SW480 (cell line): ENCODE measurements around the gene SYDE2.
"Not testable (repeated sequence)": the region's sequence is repeated elsewhere in the genome, so short reads cannot be mapped to it uniquely, and the experiment has no call there.

Source experiments
- DNase-seq: peaks from one replicate; pipeline ENCODE4 v3.0.0-alpha.2; 2016; ENCODE audit warnings: low spot score

SYDE2 gene

GRCh38 chr1:85172684-85173337 is 28.0 kb downstream of the SYDE2 start:
- no peak for DNase-seq

- no peak for DNase-seq
These were observed 29.1 kb downstream of the SYDE2 start for GRCh38 chr1:85171721-85172120.

- DNase-seq: no peak
These were observed 31.9 kb downstream of the SYDE2 start for GRCh38 chr1:85168884-85169283.

DNA sequence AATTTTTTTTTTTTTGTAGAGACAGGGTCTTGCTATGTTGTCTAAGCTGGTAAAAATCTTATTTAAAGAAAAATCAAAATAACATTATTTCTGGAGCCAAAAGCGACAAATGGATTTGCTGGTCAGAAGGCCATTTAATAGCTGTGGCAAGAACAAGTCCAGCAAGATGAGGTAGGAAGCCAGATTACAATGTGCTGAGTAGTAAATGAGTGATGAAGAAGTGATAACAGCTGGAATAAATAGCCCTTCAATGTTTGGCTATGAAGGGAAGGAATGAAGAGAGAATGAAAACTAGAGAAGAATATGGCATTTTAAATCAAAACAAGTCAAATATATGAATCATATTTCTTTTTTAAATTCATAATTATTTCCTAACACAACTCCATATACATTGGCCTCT is 34.5 kb downstream of the SYDE2 start:
- DNase-seq: no peak

- DNase-seq: no peak
These were observed 41.9 kb downstream of the SYDE2 start for GRCh38 chr1:85158910-85159309.

DNA sequence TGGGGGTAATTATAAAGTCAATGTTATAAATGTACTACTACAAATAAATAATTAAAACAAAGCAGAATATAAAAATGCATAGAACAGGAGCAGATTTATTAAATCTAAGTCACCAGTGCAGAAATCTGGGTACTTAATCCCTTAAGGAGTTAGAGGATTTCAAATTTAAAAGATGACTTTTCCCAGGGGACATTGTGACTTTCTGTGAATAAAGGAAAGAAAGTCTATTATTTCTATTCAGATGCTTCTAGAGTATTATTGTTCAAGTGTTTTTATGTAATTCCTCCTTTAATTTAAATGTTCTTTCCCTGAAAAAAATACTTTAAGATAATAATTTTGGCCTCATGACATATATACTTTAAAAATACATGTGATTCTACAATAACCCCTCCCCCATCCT is 43.4 kb downstream of the SYDE2 start:
- no peak for DNase-seq

- no peak for DNase-seq
These were observed 47.5 kb downstream of the SYDE2 start for GRCh38 chr1:85153149-85153891.

DNA sequence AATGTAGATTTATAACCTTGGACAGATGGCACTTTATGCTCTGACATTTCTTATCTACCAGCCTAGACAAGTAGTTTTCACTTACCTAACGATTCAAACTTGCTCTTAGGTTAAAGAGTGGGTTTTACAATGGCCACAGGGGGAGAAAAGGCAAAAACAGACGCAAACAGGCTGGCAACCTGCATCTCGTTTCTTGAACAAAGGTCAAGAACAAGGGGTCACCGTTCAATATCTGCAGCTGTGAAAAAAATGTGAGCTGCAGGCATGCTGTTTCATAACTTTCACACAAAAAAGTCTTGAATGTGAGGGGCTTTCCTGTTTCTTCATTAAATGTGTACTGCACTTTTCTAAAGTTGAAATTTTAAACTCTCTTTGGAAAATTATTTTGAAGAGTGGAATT is 49.4 kb downstream of the SYDE2 start:
- no peak for DNase-seq

- DNase-seq: no peak
These were observed 51.0 kb downstream of the SYDE2 start for GRCh38 chr1:85149805-85150204.

- no peak for DNase-seq
These were observed 52.1 kb downstream of the SYDE2 start for GRCh38 chr1:85148524-85149250.

DNA sequence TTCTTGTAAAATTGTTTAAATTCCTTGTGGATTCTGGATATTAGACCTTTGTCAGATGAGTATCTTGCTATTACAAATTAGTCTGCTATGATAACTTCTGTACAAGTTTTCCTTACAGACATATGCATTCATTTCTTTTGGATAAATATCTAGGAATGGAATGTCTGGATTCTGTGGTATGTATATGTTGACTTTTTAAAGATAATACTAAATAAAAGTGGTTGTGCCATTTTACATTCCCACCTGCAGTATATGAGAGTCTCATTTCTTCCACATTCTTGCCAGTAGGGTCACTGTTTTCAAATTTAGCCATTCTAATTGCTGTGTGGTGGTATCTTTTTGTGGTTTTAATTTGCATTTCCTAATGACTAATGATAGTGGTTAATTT is 53.9 kb downstream of the SYDE2 start:
- no peak for DNase-seq

DNA sequence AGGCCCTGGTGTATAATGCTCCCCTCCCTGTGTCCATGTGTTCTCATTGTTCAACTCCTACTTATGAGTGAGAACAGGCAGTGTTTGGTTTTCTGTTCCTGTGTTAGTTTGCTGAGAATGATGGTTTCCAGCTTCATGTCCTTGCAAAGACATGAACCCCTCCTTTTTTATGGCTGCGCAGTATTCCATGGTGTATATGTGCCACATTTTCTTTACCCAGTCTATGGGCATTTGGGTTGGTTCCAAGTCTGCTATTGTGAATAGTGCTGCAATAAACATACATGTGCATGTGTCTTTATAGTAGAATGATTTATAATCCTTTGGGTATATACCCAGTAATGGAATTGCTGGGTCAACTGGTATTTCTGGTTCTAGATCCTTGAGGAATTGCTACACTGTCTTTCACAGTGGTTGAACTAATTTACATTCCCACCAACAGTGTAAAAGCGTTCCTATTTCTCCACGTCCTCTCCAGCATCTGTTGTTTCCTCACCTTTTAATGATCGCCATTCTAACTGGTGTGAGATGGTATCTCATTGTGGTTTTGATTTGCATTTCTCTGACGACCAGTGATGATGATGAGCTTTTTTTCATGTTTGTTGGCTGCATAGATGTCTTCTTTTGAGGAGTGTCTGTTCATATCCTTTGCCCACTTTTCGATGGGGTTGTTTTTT is 54.4 kb downstream of the SYDE2 start:
- DNase-seq: not testable (repeated sequence)

- DNase-seq: no peak
These were observed 56.5 kb downstream of the SYDE2 start for GRCh38 chr1:85144351-85144750.

DNA sequence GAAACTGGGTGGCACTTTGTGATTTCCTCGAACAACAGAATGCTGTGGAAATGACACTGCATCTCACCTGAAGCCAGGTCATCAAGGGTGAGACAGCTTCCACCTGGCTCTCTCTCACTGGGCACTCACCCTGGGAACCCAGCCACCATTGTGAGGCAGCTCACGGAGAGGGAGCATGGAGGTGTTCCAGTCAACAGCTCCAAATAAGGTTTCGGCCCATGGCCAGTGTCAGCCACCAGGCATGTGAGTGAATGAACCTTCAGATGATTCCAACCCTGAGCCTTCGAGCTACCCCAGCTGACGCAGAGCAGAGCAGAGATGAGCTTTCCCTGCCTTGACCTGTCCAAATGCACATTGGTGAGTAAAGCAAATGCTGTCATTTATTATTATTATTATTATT is 58.1 kb downstream of the SYDE2 start:
- DNase-seq: no peak

DNA sequence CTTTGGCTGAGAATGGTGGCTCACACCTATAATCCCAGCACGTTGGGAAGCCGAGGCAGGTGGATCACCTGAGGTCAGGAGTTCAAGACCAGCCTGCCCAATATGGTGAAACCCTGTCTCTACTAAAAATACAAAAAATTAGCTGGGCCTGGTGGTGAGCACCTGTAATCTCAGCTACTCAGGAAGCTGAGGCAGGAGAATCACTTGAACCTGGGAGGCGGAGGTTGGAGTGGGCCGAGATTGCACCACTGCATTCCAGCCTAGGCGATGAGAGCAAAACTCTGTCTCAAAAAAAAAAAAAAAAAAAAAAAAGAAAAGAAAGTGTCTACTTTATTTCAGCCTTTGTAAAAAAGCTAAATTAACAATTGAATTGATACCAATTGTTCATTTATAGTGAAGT is 62.4 kb downstream of the SYDE2 start:
- DNase-seq: not testable (repeated sequence)

GRCh38 chr1:85137660-85138059 is 63.2 kb downstream of the SYDE2 start:
- DNase-seq: peak; percentile 39

- no peak for DNase-seq
These were observed 65.4 kb downstream of the SYDE2 start for GRCh38 chr1:85135392-85135798.

- no peak for DNase-seq
These were observed 66.0 kb downstream of the SYDE2 start for GRCh38 chr1:85134583-85135391.

- no peak for DNase-seq
These were observed 67.2 kb downstream of the SYDE2 start for GRCh38 chr1:85133565-85134159.

DNA sequence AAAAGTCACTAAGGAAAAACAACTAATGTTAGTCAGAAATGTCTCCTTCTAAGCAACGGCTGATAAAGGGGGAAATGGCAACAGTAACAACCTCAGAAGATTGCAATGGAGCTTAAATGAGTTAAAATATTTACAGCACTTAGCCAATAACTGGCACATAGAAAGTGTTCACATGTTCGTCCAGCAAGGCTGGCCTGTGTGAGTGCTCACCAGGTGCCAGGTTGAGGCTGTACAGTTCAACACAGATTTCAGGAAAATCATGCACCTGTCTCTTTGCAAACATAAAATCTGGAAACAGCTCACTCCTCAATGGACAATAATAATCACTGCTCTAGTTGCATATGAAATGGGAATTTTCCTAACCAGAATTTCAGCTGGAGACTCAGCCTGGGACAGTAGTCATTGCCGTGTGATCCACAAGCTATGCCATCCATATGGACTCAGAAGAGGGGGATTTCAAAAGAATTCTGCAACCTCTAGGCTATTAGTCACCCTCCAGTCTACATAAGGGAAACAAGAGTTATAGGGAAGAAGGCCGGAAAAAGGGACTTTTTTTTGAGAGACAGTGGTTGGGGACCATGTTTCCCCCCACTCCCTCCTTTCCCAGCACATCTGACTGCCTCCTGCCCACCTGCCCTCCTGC is 68.6 kb downstream of the SYDE2 start:
- DNase-seq: no peak

DNA sequence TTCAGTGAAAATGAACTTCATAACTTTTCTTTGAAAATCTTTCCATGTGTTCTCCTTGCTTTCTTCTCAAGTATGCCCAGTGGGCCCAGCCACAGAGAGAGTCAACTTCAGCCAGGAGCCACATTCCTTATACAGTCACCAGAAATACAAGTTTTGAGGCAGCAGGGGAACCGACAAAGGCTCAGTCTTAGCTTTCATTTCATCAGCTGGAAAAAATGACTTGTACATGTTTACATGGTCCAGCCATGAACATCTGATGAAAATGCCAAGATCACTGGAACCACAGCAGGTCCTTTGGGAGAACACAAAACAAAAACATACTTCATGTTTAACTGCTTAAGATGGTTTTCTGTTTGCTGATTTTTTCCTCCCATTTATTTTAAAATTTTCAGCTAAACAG is 72.5 kb downstream of the SYDE2 start:
- DNase-seq: no peak
